NCI-H1694 treated with DMSO at 0.1 percent for 48 hours (cell line): Measurements from ENCODE around the gene TAF6.

Experiments used
- DNase-seq: peaks from one replicate; lab custom pipeline; 2025; lab: John Stamatoyannopoulos, UW

The TAF6 gene

DNA sequence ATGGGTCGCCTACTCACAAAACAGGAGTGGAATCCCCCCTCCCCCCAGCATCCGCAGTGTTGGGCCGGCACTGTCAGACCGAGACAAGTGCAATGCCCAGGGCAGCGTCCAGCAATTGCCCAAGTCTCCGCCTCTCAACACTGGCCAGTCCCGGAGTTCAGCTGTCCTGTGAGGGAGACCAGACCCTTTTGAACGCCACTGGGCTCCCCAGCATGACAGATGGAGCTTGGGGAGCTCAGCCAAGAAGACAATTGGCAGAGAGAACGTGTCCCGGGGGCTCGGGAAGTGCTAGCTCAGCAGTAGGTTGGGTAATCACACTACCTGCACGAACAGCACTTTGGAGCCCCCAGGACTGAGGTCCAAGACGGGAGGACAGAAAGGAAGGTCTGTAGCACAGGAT lies 25.7 kb downstream of the TAF6 start:
- no peak for DNase-seq

DNA sequence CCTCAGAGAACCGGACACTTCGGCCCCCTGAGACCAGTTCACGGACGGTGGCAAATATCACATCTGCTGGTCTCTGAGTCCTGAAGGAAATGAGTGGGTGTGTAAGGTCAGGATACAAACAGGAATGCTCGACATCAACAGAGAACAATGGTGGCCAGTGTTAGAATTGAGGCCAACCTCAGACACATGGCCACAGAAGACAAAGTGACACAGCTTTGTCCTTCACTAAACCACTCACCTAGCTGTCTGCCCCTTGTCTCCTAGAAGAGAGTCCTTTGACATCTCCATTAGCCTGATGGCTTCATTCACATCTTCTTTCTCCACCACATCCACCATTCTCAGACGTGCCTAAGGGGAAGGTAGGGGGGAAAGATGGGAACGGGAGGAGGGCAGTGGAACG lies 26.1 kb downstream of the TAF6 start:
- no peak for DNase-seq

DNA sequence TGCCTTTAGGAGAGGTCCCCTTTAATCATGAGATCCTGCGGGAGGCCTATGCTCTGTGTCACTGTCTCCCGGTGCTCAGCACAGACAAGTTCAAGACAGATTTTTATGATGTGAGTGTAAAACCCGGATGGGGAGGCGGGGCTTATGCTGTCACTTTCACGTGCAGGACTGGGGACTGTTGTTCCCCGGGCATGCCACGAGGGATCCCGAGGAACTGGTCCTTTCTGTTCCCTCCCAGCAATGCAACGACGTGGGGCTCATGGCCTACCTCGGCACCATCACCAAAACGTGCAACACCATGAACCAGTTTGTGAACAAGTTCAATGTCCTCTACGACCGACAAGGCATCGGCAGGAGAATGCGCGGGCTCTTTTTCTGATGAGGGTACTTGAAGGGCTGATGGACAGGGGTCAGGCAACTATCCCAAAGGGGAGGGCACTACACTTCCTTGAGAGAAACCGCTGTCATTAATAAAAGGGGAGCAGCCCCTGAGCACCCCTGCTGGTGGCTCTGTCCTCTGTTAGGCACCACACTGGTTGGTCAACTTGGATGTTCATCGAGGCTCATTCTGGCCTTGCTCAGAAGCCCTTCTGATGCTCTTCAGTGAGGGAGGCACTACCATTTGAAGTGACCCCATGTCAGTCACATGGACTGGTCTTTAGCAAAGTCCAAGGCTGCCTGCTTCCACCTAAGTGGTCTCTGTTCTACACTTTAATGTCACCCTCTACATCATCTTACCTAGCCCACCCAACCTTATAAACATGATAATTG lies 27.6 kb downstream of the TAF6 start:
- no peak for DNase-seq

DNA sequence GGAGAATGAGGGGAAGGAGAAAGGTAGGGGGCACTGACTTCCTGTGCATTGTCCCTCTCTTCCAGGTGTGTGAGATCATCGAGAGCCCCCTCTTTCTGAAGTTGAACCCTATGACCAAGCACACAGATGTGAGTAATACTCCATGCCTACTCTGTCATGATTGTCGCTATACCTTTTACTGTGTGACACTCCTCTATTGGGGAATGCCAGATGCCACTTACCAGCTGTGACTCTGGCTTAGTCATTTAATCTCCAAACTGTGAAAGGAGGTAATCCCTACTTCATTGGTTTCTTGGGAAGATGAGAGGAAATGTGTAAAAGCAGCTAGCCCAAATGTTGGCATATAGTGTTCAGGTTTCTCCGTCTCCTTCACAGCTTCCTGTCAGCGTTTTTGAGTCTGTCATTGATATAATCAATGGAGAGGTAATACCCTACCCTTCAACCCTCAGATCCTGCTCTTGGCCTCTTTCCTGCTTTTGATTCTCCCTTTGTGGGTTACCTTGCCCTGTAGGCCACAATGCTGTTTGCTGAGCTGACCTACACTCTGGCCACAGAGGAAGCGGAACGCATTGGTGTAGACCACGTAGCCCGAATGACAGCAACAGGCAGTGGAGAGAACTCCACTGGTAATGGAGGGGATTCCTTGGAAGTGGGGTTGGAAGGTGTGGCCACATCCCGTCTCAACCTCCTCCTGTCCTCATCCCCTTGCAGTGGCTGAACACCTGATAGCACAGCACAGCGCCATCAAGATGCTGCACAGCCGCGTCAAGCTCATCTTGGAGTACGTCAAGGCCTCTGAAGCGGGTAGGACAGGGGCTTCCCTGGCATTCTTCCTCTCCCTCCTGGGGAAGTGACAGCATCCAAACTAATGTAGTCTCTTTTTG lies 28.4 kb downstream of the TAF6 start:
- no peak for DNase-seq

DNA sequence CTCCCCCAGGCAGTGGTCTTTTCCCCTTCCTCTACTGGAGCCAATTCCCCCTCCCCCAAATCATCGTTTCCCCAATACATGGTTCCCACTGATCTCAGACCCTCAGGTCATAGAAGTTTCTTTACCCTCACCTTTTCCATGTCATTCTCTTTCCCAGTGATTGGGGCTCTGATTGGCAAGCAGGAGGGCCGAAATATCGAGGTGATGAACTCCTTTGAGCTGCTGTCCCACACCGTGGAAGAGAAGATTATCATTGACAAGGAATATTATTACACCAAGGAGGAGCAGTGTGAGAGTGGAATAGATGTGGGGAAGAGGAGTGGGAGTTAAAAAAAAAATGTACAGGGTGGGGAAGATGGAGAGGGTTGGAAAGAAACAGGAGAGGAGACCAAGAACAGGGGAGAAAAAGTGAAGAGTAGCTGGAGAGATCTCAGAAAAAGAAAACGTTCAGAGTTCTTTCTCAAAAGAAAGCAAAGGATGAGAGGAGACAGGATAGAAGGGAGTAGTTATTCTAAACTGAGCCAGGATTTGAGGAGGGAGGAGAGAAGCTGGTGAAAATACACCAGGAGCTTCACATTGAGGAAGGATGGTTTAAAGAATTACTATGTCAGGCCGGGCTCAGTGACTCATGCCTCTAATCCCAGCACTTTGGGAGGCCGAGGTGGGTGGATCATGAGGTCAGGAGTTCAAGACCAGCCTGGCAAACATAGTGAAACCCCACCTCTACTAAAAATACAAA lies 29.5 kb downstream of the TAF6 start:
- no peak for DNase-seq

DNA sequence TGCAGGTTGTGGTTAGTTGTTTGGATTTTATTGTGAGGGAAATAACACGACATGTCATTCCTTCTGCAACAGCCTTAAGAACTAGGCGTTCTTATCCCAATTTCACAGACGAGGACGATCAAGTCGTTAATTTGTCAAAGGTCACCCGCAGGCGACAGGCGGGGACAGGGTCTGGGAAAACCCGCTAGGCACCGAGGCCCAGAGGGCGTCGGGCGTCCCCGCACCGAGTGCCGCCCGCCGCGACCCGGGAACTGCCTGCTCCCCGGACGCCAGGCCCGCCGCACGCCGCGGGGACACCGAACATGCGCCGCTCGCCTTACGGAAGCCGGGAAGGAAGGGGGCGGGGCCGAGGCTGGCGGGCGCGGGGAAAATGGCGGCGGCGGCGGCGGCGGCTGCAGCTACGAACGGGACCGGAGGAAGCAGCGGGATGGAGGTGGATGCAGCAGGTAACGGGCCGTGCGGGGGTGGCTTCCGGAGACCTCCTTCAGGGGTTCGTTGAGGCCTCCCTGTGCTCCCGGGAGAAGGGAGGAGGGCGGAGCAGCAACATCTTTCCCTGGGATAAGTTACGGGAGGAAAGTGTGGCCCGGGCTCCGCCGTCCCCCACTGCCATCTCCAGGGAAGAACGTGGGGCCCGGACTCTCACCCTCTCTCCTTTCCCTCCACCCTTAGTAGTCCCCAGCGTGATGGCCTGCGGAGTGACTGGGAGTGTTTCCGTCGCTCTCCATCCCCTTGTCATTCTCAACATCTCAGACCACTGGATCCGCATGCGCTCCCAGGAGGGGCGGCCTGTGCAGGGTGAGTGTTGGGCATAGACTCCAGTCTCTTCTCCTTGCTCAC lies 30.3 kb downstream of the TAF6 start, which contains the start of gene COPS6:
Gene COPS6 (plus strand): TSS at position 349 of the 837 bp plus-strand sequence. CDS start 22 bp downstream, at position 371.
- DNase-seq, result peak; percentile 24

DNA sequence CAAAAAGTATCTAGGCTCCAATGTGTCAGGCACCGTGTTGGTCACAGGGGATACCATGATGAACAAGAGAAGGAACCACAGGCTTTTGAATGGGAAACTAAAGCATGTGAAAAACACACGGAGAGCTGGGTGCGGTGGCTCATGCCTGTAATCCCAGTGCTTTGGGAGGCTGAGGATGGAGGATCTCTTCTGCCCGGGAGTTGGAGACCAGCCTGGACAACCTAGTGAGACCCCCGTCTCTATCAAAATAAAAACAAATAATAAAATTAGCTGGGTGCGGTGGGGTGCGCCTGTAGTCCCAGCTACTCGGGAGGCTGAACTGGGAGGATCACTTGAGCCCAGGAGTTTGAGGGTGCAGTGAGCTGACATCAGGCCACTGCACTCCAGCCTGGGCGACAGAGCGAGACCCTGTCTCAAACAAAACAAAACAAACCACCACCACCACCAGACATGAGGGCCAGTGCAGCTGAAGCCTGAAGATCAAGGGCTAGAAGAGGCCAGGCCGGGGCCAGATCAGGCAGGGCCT lies 31.0 kb downstream of the TAF6 start:
- DNase-seq, result no peak

DNA sequence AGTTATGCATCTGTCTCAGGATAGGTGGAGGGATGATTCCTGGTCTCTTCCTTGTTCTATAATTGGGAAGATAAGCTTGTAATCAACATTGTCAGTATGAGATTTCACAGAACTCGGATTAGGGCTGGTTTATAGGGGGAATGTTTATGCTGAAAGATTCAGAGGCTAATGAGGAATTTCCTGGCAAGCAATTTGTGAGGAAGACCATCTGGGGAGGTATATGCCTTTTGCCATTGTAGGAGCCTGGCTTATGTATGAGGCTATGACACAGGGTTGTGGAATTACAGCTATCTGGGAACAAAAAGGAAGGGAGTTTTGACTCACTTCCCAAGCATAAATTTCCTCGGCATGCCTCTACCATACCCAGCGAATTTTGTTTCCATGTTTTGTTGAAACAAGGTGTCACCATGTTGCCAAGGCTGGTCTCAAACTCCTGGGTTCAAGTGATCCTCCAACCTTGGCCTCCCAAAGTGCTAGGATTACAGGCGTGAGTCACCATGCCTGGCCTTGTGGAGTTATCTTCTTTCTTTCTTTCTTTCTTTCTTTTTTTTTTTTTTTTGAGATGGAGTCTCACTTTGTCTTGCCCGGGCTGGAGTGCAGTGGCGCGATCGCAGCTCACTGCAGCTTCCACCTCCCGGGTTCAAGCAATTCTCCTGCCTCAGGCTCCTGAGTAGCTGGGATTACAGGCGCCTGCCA lies 32.0 kb downstream of the TAF6 start:
- DNase-seq, result no peak

DNA sequence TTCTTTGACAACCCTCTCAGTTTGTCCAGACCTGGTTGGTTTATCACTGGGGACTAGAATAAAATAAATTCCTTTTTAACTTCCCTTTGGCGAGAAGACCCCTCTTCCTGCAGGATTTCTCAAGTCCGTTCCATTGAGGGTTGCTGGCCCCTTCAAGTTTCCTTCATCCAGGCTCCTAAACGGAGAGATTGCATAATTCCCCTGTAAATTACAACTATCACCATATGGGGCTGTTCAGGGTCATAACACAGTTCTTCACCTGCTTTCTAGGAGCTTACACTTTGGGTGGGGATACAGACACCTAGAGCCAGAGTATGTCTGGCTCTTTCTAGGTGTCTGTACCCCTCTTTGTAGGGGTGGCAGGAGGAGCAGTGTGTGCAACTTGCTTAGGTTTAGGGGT lies 33.6 kb downstream of the TAF6 start:
- DNase-seq, result no peak

DNA sequence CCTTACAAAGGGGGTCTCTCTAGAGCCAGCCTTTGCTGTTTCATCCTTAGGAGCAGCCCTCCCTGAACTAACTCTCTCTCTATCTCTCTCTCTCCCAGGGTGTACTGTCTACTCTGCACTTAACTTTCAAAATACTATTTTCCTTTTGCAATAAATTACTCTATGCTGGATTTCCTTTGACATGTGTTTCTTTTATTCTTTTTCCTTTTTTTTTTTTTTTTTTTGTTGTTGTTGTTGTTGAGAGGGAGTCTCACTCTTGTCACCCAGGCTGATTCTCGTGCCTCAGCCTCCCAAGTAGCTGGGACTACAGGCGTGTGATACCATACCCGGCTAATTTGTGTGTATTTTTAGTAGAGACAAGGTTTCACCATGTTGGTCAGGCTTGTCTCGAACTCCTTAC lies 36.2 kb downstream of the TAF6 start:
- DNase-seq, result no peak

DNA sequence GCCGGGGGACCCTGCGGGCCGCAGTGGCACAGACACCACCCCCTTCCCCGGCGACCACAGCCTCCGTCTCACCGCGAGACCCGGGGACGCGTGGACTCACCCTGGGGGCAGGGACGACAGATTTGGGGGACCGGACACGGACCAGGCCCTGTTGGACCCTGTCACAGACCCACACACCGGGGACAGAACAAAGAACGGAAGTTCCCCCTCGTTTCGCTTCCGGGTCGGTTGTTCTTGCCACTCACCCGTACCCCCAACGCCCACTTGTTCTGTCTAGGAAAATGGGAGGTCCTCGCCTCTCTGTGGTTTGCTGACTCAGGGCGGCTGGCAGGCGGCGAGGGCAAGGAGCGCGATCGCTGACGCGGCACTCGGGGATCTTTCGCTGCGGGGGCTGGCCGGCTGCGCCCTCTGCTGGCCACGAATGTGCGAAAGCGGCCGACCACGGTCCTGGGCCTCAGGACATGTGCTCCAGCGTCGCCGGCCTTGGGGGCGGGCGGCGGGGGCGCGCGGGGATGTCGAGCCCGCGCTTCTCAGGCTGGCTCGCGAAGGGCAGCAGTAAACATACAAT lies 37.5 kb downstream of the TAF6 start, which contains the start of gene ZNF3:
Gene ZNF3 (minus strand): TSS at position 189 of the 568 bp plus-strand sequence. CDS start 4,366 bp downstream, outside the sequence.
- DNase-seq, result peak; percentile 96

DNA sequence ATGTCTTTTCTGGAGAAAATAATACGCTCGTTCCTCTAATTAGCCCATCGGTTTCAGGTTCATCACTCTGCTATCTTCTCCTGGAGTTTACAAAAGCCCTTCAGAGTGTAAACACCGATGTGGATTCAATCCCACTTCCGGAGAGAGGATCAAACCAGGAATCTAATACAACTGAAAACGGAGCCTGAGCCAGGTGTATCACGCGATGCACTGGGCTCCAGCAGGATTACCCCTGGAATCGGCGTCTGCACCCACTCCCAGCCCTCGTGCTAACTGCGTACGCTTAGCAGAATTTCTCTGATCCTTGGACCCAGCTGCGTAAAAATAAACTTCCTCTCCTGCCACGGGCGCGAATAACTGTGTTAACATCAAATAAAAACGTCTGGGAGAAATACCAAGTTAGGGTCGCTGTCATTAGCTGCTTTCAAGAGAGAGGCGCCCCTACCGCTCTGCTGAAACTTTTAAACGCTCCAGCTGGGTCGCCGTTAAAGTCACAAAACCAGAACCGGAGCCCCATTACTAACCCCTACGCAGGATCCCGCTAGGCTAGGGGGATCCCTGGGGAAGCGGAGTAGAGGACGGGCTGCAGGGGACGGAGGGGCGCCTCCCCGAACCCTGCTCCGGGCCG lies 38.1 kb downstream of the TAF6 start:
- DNase-seq, result no peak

DNA sequence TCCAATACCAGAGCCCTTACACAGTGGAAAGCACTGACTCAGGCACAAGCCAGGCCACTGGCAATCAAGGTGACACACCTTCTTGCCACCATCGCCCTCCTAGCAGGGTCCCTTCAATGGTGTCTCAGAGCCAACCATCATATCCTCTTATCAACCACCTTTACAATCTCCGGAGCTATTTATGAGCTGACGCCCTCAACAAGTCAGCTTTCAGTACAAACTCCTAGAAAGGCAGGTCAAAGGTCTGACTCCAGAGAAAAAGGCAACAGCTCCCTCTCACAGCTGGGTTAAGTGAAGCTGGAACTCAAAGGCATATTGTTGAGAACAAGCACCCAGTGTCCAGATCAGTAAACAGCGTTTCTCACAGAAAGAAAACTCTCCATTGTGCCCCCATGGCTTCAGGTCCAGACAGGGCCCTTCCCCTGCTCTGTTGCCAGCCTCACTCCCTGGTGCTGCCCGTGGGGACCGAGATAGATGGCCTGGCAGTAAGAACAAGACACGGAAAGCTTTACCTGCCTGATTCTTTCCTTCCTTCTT lies 40.1 kb downstream of the TAF6 start:
- no peak for DNase-seq

DNA sequence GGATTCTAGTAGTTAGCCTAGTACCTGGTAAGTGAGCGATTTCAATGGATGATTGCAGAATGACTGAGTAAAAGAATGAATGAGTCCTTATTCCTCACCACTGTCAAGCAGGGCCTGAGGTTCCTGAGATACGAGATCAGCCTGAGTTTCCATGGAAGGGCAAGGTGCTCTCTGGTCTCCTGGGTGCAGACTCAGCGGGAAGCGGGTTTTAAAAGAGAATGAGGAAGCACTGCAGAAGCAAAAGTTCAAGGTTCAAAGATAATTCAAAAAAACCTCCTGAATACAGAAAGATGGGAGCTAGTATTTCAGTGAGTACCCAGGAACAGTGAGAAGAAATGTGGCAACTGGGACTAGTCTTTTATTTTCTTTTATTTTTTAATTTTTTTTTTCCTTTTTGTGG lies 42.0 kb downstream of the TAF6 start:
- no peak for DNase-seq

DNA sequence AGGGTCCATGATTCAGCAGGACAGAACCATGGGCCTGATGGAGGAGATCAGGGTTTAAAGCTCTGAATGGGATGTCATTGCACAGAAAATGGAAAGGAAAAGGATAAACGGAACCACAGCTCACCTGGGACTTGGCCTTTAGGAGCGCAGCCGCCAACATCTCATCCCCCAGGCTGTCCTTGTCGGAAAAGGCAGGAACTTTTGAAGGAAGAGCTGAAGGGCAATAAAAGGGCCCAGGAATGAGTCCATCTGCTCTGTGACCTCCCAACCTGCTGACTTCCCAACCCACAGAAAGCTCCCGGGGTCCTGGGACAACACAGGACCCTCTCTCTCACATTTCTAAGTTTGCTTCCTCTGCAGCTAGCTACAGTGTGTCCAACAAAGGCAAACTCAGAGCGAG lies 43.7 kb downstream of the TAF6 start:
- DNase-seq, result no peak

DNA sequence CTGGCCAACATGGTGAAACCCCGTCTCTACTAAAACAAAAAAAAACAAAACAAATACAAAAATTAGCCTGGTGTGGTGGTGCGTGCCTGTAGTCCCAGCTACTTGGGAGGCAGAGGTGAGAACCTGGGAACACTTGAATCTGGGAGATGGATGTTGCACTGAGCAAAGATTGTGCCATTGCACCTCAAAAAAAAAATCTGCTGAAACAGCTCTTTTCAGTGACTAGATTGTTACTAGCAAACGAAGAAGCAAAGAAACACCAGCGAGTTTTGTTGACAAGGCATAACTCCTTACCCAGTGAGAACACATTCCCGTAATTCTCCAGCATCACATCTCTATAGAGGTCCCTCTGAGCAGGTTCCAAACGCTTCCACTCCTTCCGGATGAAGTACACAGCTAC lies 44.3 kb downstream of the TAF6 start:
- DNase-seq, result no peak

DNA sequence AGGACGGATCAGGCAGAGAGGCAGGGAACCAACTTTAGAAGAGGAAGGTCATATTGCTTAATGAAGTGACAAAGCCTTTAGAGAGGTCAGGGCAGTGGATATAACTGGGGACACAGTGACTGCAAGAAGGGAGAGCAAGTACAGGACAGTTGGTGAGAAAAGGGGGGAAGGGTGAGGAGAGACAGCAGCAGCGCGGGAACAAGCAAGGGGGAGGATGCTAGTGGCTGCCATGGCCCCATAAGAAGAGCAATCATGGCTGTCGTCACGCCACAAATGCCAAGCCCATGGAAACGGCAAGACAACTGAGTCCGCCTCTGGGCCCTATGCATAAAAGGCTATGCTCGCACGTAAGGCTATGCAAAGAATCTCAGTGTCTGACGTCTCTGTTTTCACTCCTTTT lies 46.7 kb downstream of the TAF6 start:
- DNase-seq, result no peak

DNA sequence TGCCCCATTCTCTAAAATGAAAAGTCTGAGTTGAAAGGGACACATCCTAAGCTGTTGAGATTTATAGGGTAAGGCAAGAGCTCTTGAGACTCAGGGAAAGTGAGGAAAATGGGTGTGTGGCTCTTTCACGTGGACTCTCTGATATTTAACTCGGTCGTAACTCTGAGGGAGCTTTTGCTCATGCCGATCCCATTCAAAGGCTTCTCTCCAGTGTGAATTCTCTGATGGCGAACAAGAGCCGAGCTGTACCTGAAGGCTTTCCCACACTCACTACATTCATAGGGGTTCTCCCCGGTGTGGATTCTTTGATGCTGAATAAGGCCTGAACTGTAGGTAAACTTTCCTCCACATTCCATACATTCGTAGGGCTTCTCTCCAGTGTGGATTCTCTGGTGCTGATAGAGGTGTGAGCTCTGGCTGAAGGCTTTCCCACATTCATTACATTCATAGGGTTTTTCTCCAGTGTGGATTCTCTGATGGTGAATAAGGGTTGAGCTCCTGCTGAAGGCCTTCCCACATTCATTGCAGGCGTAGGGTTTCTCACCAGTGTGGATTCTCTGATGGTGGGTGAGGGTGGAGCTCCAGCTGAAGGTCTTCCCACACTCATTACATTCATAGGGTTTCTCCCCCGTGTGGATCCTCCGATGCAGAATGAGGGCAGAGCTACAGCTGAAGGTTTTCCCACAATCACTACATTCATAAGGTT lies 48.0 kb downstream of the TAF6 start:
- DNase-seq, result no peak

DNA sequence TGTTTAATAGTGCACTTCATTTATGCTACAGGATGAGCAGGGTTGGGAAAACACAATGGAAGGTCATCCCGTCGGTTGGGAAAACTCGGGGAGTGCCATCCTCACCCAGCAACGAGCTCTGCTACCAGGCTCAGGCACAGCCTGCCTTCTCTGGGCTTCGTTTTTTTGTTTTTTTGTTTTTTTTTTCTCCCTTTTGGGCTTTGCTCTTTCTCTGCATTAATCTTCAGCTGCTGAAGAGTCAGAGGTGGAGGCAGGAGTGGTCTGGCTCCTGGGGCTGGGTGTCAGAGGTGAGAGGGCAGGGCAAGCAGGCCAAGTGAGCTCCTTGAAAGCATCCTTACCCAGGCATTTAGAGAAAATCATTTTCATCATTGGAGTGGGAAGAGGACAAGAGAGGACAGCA lies 49.2 kb downstream of the TAF6 start:
- DNase-seq, result no peak
